Measurements from ENCODE around the gene FUBP1.
A peak's percentile ranks its signal among the peaks of the same experiment; 100 is the strongest.
"Not testable (repeated sequence)": the region's sequence is repeated elsewhere in the genome, so short reads cannot be mapped to it uniquely, and the experiment has no call there.

Gene FUBP1

GRCh38 chr1:77987919-77988318, 9.0 kb upstream of the FUBP1 start:
- DNase-seq = no peak

GRCh38 chr1:77986810-77987209, 7.9 kb upstream of the FUBP1 start:
- DNase-seq = no peak

GRCh38 chr1:77984629-77985028, 5.8 kb upstream of the FUBP1 start:
- no peak for DNase-seq

GRCh38 chr1:77983997-77984355, 5.1 kb upstream of the FUBP1 start:
- DNase-seq = no peak

- not testable (repeated sequence) for DNase-seq
Observed at GRCh38 chr1:77983352-77983996, 4.6 kb upstream of the FUBP1 start.

GRCh38 chr1:77978293-77978968, 441 bp downstream of the FUBP1 start:
- peak; percentile 94 for DNase-seq

- no peak for DNase-seq
Observed at GRCh38 chr1:77977989-77978292, 931 bp downstream of the FUBP1 start.

- DNase-seq = peak; percentile 30
Observed at GRCh38 chr1:77976433-77977076, 2.3 kb downstream of the FUBP1 start.

- DNase-seq = no peak
Observed at GRCh38 chr1:77975907-77976306, 3.0 kb downstream of the FUBP1 start.

- no peak for DNase-seq
Observed at GRCh38 chr1:77975386-77975785, 3.5 kb downstream of the FUBP1 start.

- no peak for DNase-seq
Observed at GRCh38 chr1:77972080-77972479, 6.8 kb downstream of the FUBP1 start.

GRCh38 chr1:77970192-77970591, 8.7 kb downstream of the FUBP1 start:
- no peak for DNase-seq

GRCh38 chr1:77966291-77966690, 12.6 kb downstream of the FUBP1 start:
- no peak for DNase-seq

GRCh38 chr1:77961392-77961791, 17.5 kb downstream of the FUBP1 start:
- no peak for DNase-seq

GRCh38 chr1:77958850-77959249, 20.0 kb downstream of the FUBP1 start:
- DNase-seq = no peak

- DNase-seq = no peak
Observed at GRCh38 chr1:77958391-77958790, 20.5 kb downstream of the FUBP1 start.

- DNase-seq = no peak
Observed at GRCh38 chr1:77956464-77956863, 22.4 kb downstream of the FUBP1 start.

- no peak for DNase-seq
Observed at GRCh38 chr1:77955709-77956108, 23.2 kb downstream of the FUBP1 start.

GRCh38 chr1:77954521-77954920, 24.4 kb downstream of the FUBP1 start:
- DNase-seq = no peak

- no peak for DNase-seq
Observed at GRCh38 chr1:77953907-77954306, 25.0 kb downstream of the FUBP1 start.

GRCh38 chr1:77951328-77951727, 27.5 kb downstream of the FUBP1 start:
- no peak for DNase-seq

GRCh38 chr1:77950873-77951272, 28.0 kb downstream of the FUBP1 start:
- DNase-seq = no peak

- DNase-seq = no peak
Observed at GRCh38 chr1:77948841-77949424, 29.9 kb downstream of the FUBP1 start.

GRCh38 chr1:77945345-77945744, 33.5 kb downstream of the FUBP1 start:
- DNase-seq = no peak

All from CD4-positive, alpha-beta T cell treated with Interleukin-17A for 1 hour (primary cell).